Activated CD4-positive, alpha-beta T cell treated with anti-CD3 and anti-CD28 coated beads for 48 hours (primary cell): ENCODE data around the gene ARPC5L.
"Not testable (repeated sequence)": the region's sequence is repeated elsewhere in the genome, so short reads cannot be mapped to it uniquely, and the experiment has no call there.

Experiments
- DNase-seq: peaks from one replicate; pipeline ENCODE4 v3.0.0-alpha.2; 2020

ARPC5L gene

DNA sequence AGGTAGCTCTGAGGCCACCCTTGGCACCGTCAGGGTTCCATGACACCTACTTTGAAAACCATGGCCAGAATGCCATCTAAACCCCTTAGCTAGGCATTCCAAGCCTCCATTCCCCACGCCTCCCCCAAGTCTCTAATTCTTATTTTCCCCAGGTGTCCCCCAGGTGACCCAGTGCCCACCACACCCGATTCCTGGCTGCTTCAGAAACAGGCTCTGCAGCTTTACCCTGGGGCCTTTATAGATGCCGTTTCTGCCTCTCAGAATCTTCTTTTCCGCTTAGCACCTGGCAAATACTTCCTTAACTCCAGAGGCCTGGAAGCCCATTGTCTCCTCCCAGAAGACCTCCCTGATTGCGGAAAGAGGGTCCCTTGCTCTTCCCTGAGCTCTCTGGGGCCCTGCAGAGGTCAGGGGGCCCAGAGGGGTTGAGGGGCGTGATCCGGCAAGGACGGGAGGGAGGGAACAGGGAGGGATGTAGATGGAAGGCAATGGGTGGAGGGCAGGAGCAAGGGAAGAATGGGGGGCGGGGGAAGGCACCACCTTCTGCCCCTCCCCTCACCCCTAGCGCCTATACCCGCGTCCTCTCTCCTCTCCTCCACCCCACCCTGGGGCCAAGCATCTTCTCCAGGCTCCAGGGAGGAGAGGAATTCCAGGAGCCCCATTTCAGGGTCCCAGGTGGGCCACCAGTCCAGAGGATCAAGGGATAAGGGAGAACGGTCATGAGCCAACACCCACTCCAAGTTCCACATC, 20.7 kb upstream of the ARPC5L start:
- DNase-seq = no peak

DNA sequence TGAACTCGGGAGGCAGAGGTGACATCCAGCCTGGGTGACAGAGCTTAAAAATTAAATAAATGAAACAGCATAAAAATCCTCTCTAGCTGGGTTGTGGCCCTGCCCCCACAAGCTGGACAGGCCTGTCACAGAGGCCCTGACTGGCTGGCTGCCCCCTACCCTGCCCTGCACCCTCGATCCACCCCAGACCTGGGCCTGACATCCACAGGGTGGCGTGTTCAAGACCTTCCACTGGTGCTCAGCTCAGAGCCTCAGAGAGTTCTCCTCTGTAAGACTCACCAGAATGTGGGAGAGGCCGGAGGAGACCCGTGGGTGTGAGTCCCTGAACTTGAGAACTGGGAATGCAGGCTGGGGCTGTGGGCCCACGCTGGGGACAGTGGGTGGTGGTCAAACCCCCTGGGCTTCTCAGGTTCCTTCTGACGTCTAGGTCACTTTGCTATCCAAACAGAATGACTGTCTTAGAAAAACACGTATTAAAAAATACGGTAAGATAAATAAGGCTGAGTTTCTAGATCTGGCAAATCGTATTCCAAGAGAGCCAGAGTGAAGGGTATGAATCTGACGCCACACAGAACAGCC, 18.4 kb upstream of the ARPC5L start:
- DNase-seq = no peak

DNA sequence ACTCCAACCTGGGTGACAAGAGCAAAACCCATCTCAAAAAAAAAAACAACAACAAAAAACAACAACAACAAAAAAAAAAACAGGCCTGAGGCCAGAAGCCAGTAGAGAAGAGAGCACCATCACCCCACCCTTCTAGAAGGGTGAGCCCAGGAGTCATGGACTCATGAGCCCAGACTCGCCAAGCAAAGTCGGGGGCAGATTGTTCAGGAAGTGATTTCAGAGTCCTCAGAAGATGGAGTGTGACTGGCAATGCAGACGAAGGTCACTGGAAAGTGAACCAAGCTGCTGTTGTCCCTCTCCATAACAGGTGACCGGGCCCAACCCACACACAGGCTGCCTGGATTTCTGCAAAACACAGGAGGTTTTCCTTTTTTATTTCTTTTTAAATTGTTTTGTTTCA, 17.6 kb upstream of the ARPC5L start:
- DNase-seq = no peak

DNA sequence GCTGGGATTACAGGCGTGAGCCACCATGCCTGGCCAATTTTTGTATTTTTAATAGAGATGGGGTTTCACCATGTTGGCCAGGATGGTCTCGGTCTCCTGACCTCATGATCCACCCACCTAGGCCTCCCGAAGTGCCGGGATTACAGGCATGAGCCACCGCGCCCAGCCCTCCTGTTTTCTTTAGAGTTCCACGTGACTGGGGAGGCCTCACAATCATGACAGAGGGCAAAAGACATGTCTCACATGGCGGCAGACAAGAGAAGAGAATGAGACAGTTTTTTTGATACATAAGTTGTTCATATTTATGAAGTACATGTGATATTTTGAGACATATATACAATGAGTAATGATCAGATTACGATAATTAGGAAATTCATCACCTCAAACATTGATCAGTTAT, 15.5 kb upstream of the ARPC5L start:
- DNase-seq = not testable (repeated sequence)

DNA sequence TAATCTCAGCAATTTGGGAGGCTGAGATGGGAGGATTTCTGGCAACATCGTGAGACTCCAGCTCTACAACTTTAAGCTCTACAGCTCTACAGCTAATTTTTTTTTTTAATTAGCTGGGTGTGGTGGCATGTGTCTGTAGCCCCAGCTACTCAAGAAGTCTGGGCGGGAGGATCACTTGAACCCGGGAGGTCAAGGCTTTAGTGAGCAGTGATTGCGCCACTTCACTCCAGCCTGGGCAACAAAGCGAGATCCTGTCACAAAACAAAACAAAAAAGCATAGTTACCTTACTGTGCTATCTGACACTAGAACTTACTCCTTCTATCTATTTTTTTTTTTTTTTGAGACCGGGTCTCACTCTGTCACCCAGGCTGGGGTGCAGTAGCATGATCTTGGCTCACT, 15.0 kb upstream of the ARPC5L start:
- DNase-seq = no peak

DNA sequence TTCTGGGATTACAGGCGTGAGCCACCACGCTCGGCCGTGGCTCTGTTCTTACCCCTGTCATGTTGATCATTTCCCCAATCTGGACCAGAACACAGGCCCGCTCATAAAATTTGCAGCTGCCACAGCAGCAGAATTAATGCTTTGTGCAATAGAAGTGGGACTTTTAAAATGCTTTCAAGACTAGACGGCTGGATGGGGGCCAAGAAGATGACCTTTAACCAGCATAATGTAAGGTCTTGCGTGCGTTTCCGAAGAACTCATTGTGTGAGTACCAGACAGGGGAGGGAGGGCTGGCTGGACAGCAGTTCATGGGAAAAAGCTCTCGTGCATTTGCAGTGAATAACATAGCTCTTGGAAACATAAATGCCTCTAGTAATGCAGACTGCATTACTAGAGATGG, 12.1 kb upstream of the ARPC5L start:
- DNase-seq = no peak

DNA sequence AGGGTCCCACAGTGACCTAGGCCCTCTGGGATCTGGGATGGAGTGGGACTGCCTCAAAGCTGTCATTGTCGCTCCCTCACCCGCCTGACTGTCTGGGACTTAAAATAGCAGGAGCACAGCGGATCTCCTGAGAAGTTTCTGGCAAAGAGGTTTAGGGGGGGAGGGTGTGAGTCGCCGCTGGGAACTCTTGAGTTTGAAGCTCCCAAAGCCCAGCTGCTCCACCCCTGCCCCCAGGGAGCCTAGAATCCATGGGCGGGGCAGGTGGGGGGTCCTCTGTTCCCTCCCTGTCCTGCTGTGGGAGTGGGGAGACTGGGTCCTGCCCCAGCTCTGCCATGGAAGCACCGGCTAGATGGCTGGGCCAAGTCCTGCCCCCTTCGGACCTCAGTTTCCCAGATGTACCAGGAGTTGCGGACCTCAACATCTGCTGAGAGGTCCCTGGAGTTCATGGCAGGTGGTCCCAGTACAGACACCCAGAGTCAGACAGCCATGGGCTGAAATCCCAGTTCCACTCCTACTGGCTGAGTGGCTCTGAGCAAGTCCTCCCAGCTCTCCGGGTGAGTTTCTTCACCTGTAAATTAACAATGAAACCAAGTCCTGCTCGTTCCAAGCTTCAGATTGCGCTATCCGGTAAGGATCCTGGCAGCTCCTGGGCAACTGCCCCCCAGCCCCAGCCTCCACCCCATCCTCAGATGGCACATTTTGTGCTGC, 9.7 kb upstream of the ARPC5L start:
- DNase-seq = no peak

DNA sequence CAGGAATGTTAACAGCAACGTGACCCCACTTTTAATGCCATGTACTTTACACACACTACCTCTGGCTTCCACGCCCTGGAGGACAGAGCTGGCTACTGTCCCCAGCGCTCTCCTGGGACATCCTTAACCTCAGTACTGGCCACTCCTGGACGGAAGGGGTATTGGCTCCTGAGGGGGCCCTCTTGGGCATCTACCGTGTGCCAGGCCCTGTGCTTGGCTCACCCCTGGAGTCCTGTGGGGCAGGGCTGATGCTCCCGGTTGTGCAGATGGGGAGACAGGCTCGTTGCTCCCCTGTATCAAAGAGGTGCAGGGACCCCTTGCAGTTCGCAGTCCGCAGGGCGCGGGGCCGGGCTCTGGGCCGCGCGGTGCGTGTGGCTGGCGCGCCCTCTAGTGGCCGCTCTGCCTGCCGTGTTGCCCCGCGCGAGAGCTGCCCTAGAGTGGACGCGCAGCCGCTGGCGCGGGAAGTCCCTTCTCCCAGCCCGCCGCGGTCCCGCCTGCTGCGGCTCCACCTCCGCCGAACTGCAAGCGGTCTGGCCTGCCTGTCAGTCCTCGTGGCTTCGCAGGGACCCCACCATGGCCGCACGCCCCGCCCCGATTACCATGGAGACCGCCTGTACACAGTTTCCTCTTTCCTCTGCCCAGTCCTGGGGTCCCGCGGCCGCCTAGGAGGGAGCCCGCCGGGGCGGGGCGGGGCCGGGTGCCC, 8.9 kb upstream of the ARPC5L start, which contains the start of gene WDR38:
Gene WDR38 (plus strand): TSS at position 632 of the 703 bp plus-strand sequence. CDS start 72 bp downstream, outside the sequence.
- peak; percentile 78 for DNase-seq

DNA sequence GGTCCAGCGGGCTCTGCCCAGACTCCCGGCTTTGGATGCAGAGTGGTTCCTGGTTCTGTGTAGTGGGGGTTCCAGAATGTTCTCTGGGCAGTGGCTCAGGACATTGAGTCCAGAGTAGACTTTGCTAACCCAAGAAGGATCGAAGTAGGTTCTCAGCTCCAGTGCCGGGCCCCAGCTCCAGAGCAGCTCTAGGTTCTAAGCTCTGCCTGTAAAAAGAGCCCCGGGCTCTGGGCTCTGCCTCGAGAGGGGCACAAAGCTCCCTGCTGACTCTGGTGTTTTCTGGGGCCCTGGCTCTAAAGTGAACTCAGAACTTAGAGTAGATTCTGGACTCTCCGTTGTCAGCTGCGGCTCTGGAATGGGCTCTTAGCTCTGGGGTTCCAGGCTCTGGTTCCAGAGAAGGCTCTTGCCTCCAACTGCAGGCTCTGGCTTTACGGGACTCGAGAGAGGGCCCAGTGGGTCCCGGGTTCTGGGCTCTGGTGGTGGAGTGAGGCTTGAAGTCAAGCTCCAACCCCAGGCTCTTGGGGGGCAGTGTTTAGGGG, 8.3 kb upstream of the ARPC5L start:
- DNase-seq = no peak

DNA sequence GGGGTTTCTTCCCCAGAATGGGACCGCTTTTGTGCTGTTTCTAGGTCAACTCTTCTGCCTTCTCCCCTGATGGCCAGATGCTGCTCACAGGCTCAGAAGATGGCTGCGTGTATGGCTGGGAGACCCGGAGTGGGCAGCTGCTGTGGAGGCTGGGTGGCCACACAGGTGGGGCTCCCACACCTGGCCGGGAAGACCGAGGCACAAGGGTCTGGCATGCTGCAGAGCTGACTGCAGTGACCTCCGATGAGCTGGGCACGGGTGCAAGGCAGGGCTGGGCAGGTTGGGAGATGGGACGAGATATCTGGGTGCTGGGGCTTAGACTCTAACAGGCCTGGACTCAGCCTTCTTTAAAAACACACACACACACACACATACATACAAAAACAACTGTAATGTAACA, 7.8 kb upstream of the ARPC5L start:
- DNase-seq = no peak

DNA sequence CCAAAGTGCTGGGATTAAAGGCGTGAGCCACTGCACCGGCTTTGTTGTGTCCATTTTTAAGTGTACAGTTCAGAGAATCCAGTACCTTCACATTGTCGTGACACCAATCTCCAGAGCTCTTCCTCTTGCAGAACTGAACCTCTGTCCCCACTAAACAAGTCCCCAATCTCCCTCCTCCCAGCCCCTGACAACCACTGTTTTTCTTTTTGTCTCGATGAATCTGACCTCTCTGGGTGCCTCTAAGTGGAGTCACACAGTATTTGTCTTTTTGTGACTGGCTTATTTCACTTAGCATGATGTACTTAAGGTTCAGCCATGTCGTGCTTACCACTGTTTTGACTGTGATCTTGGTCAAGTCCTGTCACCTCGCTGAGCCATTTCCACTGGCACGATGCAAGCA, 7.1 kb upstream of the ARPC5L start:
- no peak for DNase-seq

DNA sequence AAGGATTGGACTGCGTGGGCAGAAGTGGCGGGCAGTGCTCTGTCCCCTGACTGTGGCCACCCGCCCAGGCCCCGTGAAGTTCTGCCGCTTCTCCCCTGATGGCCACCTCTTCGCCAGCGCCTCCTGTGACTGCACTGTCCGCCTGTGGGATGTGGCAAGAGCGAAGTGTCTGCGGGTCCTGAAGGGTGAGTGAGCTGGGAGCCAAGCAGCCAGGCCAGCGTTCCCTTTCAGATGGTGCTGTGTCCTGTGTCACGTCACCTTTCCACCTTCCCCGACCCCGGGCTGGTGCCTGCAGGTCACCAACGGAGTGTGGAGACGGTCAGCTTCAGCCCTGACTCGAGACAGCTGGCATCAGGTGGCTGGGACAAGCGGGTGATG, 6.4 kb upstream of the ARPC5L start:
- DNase-seq = no peak

DNA sequence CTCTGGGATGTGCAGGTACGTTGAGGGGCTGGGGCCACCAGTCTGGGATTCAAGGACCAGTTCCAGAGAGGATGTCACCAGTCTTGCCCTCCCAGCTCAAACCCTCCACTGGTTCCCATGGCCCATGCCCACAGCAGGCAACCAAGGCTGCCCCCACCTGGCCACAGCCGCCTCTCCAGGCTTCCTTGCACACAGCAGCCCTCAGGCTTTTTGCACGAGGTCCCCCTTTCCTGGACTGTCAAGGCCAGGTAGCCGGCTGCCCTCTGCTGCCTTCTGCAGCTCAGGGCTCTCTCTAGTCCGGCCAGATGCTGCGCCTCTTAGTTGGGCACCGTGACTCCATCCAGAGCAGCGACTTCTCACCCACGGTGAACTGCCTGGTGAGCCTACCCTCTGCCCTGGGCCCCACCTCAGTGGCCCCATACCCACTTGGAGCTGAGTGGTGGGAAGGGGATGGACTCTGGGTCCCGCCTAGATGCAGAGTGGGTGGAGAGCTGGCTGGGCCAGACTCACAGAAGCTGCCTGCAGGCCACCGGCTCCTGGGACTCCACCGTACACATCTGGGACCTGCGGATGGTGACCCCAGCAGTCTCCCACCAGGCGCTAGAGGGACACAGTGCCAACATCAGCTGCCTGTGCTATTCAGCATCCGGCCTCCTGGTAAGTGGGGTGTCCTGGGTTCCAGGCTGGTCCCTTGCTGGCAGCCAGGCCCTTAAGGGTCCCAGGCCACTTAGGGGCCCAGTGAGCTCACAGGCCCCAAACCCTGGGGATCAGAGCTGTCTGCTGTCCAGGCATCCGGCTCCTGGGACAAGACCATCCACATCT, 5.8 kb upstream of the ARPC5L start:
- peak; percentile 51 for DNase-seq

DNA sequence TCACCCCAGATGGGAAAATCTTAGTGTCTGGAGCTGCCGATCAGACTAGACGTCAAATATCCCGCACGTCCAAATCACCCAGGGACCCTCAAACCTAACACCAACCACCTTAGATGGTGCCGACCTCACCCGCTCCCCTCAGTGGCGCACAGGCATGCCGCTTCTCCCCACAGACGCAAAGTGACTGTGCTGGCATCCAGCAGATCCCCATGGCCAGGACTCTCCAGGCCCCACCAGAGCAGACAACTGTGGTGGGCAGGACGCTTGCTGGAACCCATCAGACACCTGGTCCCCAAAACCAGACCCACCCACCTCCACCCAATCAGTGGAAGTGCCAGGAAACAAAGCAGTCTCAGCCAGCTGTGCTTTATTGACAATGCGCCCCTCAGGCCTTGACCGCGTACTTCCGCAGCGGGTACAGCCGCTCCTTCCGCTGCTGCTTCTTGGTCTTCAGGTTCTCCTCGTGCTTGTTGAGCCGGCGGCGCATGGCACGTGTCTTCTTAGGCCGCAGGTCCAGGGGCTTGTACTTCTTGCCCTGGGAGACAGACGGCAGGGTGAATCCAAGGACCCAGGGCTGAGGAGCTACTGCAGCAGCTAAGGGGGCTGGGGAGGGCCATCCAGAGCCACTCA, 4.3 kb upstream of the ARPC5L start:
- DNase-seq = no peak

DNA sequence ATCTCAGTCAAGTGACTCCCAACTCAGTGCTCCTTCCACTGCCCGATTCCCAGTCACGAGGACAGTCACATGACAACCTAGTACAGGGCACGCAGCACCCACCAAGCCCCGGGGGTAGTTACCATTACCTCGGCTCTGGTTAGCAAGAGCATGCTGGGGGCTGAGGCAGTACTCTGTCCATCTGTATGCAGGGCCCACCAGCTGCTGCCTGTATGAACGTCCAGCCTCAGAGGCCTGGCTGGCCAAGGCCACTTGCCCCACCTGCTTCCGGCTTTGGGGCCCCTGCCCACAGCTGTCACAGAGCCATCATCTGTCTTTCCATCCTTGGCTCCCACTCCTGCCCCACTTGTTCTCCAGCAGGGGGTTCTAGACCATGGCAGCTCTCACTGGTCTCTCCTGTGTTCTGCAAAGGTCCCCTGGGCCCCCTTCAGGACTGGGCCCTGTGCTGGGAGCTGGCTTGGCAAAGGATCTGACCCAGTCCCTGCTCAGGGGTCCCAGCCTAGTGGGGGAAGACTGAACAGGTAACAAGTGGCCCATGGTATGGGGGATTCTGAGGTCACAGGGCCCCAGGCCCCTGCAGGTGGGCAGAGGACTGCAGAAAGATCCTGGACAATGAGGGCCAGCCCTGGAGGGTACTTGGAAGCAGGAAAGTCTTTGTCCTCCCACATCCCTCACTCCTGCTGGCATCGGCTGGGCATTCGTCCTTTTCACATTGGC, 3.4 kb upstream of the ARPC5L start:
- DNase-seq = no peak

DNA sequence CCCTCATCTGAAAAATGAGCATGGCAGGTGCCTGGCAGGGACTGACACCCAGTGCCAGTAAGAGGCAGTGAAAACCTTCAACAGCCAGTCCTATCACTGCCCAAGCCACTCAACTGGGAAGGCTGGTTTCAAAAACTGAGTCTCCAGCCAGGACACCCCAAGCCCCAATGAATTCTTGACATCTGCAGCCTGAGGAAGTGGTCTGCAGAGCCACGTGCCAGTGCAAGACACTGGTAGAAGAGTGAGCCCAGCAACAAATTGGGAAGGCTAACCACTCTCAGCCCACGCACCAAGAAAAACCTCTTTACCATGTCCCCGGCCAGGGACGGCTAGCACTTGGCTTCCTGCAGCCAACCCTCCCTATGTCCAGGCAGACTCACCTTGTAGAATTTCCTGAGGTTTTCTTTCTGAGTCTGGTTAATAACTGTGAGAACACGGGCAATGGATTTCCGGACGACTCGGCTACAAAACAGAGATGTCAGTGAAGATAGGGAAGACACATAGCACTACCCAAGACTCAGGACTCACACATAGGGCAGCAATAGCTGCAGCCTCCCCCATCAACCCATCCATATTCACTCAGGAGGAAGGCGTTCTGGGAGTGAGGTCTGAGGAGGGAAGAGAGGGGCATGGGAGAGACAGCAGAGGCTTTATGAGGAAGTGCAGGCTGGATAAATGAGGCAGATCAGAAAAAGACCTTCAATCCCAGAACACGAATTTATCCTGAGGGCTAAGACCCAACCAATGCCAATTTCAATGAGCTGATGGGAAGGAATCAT, 1.9 kb upstream of the ARPC5L start:
- no peak for DNase-seq

DNA sequence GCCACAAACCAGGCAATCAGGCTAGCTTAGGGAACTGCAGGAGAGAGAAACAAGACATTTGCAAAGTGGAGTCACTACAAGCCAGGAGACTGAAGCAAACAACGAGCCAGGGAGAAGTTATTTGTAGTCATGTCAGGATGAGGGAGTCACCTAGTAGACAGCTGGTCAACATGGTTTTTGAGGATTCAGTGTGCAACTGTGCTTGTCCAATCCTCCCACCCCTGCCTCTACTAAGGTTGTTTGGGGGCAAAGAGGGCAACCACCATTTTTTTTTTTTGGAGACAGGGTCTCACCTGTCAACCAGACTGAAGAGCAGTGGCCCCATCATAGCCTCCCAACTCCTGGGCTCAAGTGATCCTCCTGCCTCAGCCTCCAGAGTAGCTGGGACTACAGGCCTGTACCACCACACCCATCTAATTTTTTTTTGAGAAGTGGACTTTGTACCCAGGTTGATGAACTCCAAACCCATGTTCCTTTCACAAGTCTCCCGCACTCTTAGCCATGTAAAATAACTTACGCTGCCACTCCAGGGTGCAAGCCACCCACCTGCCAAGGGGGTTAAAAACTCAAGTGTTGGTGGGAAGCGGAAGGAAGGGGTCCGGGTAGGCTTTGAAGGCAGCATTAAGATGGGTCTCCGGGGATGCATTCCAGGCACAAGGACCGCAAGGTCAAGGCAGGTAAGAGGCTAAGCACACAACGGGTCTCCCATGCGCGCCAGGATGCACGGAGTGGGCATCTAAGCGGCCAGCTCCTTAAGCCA, 1.2 kb upstream of the ARPC5L start:
- DNase-seq = no peak

DNA sequence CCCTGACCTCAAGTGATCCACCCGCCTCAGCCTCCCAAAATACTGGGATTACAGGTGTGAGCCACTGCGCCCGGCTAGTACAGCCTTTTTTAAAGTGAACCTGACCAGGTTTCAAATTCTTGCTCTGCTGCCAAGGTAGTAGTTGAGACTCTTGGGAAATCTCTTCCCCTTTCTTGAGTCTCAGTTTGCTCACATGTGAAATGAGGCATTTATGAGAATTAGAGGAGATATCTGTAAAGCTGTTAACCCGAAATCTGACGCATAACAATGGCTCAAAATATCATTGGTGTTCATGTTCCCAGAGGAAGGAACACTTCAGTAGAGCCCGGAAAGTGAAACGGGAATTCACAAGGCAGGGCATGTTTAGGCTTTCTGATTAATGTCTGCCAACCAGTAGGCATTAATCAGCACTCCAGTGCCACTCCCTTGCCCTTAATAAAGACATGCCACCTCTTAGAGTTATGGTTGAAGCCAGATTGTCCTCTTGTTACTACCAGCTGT, 1.5 kb downstream of the ARPC5L start:
- DNase-seq = no peak
